Neural crest cell (in vitro differentiated cells): ENCODE results near the gene NFYA. TPM values are rescaled to one million over a fixed set of nuclear protein-coding genes. Genes with fewer than 3 reads are reported as not detected.

Experiments used
- DNase-seq: peaks from one replicate; pipeline ENCODE4 v3.0.0; 2021; ENCODE audit warnings: low read depth, mixed read lengths, low spot score
- H3K27ac Mint-ChIP-seq: one replicate; pipeline ENCODE4 v1.8.0; 2021; ENCODE audit warnings: mild to moderate bottlenecking, mixed read lengths; ENCODE audit not compliant: unreplicated experiment
- H3K27me3 Mint-ChIP-seq: 2 replicates; pipeline ENCODE4 v1.8.0; 2021; ENCODE audit warnings: low read depth, mild to moderate bottlenecking, mixed read lengths
- H3K36me3 Mint-ChIP-seq: 2 replicates; pipeline ENCODE4 v1.8.0; 2021; ENCODE audit warnings: low read depth, mild to moderate bottlenecking, mixed read lengths
- H3K4me1 Mint-ChIP-seq: 2 replicates; pipeline ENCODE4 v1.8.0; 2021; ENCODE audit warnings: mixed read lengths
- H3K4me3 Mint-ChIP-seq: one replicate; pipeline ENCODE4 v1.8.0; 2021; ENCODE audit warnings: mild to moderate bottlenecking, mixed read lengths
- H3K9me3 Mint-ChIP-seq: 2 replicates; pipeline ENCODE4 v1.8.0; 2021; ENCODE audit warnings: mixed read lengths
- total RNA-seq: library from RNA; stranded (reverse); gene quantifications from 2 replicates; pipeline ENCODE4 v1.2.1, GENCODE V29; 2021
- TF ChIP-seq, protein P1 (sequence below): fragments of 200-600 bp; sonication (generic); conservative IDR thresholded peaks from 2 replicates; pipeline ENCODE4 v1.5.0; 2021; ENCODE audit warnings: antibody characterized with exemption, mild to moderate bottlenecking

NFYA gene
- total RNA-seq, 1 donor from 2014 or later: 59.7 TPM

GRCh38 chr6:41080621-41081020 lies 7.8 kb downstream of the NFYA start:
- Mint-ChIP-seq H3K27me3 (no peaks in the 10 kb centered on the region), H3K4me3 (no peak overlapping the region), H3K4me1 (peaks cover 6% of the 10 kb centered on the region), H3K27ac (no peak overlapping the region), H3K36me3 (peaks cover 21% of the 10 kb centered on the region), H3K9me3 (no peaks in the 10 kb centered on the region)
- TF ChIP-seq, protein P1, sequence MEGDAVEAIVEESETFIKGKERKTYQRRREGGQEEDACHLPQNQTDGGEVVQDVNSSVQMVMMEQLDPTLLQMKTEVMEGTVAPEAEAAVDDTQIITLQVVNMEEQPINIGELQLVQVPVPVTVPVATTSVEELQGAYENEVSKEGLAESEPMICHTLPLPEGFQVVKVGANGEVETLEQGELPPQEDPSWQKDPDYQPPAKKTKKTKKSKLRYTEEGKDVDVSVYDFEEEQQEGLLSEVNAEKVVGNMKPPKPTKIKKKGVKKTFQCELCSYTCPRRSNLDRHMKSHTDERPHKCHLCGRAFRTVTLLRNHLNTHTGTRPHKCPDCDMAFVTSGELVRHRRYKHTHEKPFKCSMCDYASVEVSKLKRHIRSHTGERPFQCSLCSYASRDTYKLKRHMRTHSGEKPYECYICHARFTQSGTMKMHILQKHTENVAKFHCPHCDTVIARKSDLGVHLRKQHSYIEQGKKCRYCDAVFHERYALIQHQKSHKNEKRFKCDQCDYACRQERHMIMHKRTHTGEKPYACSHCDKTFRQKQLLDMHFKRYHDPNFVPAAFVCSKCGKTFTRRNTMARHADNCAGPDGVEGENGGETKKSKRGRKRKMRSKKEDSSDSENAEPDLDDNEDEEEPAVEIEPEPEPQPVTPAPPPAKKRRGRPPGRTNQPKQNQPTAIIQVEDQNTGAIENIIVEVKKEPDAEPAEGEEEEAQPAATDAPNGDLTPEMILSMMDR: no peak
- DNase-seq: no peak

- H3K9me3 Mint-ChIP-seq: no peaks in the 10 kb centered on the region
- H3K4me1 Mint-ChIP-seq: no peaks in the 10 kb centered on the region
- TF ChIP-seq, protein P1: no peak
- no peak for DNase-seq
- no peak overlapping the region for H3K27ac Mint-ChIP-seq
- H3K36me3 Mint-ChIP-seq: peaks cover 25% of the 10 kb centered on the region
- H3K27me3 Mint-ChIP-seq: no peaks in the 10 kb centered on the region
- no peak overlapping the region for H3K4me3 Mint-ChIP-seq
Observed at GRCh38 chr6:41083072-41083471, 10.3 kb downstream of the NFYA start.

- Mint-ChIP-seq H3K4me1 (no peaks in the 10 kb centered on the region), H3K4me3 (no peak overlapping the region), H3K36me3 (peaks cover 23% of the 10 kb centered on the region), H3K27me3 (no peaks in the 10 kb centered on the region), H3K27ac (no peak overlapping the region), H3K9me3 (no peaks in the 10 kb centered on the region)
- no peak for DNase-seq
- TF ChIP-seq, protein P1: no peak
Observed at GRCh38 chr6:41085182-41085581, 12.4 kb downstream of the NFYA start.

GRCh38 chr6:41088451-41088850 lies 15.7 kb downstream of the NFYA start:
- no peak for DNase-seq
- no peaks in the 10 kb centered on the region for H3K4me1 Mint-ChIP-seq
- no peaks in the 10 kb centered on the region for H3K9me3 Mint-ChIP-seq
- H3K27me3 Mint-ChIP-seq: no peaks in the 10 kb centered on the region
- H3K27ac Mint-ChIP-seq: no peak overlapping the region
- peaks cover 20% of the 10 kb centered on the region for H3K36me3 Mint-ChIP-seq
- H3K4me3 Mint-ChIP-seq: no peak overlapping the region
- TF ChIP-seq, protein P1: no peak

- TF ChIP-seq, protein P1: no peak
- Mint-ChIP-seq H3K9me3 (no peaks in the 10 kb centered on the region), H3K27me3 (no peaks in the 10 kb centered on the region), H3K4me3 (no peak overlapping the region), H3K4me1 (no peaks in the 10 kb centered on the region), H3K27ac (no peak overlapping the region), H3K36me3 (peaks cover 20% of the 10 kb centered on the region)
- DNase-seq: no peak
Observed at GRCh38 chr6:41090841-41091761, 18.3 kb downstream of the NFYA start.
